Measurements from ENCODE around the gene JMJD6. TPM values are rescaled to one million over a fixed set of nuclear protein-coding genes. Genes with fewer than 3 reads are reported as not detected.
A peak's percentile ranks its signal among the peaks of the same experiment; 100 is the strongest.
"Not testable (repeated sequence)": the region's sequence is repeated elsewhere in the genome, so short reads cannot be mapped to it uniquely, and the experiment has no call there.

Gene JMJD6
- total RNA-seq, 4 donors from 2014 or later, result 29.7 to 42.9 (median 41.7) TPM

DNA sequence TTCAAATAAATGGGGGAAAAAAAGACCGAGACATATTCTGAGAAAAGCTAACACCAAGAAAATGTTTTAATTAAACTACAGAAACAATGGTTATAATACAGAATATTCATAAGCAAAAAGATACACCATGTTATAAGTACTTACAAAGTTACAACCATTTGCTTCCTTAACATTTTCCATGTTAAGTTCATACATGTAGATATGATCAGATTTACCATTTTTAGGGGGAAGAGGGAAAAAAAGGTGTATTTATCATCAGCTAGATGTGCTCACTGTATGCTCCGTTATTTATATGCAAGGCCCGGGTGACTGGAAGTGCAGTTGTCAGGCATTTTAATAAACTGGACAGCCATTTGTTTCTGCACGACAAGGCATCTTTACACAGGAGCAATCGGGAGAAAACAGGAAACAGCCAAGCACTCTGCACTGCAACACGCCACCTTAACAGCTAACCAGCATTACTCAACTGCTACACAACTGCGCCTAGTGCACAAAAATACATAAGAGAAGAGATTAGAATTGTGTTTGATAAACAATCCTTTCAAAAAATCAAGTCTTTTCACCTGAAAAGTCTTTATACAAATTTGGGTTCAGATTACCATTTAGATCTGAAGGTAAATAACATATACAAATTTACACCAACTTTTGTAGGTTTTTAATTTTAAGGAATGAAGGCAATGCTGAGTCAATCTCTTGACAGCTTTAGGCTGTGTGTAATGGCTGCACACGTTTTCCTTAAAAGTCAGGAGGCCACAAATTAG is 7.9 kb upstream of the JMJD6 start:
- in situ Hi-C loops (cut with MboI; ENCODE audit: low sequenced_read_pairs in 4 of 4), result no loop called here

DNA sequence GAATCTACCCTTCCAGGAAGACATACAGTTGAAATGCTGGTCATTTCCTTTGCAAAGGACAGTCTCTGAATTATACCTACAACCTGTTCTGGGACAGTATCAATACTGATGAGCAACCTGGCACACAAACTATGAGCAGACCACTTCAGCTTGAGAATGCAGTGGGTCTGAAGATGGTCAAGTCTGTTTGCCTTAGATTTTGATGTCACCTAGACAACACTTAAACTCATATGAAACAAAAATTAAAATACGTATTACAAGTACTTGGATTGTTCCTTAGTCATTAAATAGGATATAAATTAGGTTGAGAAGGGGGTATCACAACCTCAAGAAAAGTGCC is 7.2 kb upstream of the JMJD6 start:
- Histone ChIP-seq H3K36me3 (peaks cover 3 to 46% of the 10 kb centered on the region in 2 donors), H3K27ac (peak overlapping the region; percentile 96 to 99 (median 99)), H3K9me3 (no peaks in the 10 kb centered on the region), H3K4me3 (no peak overlapping the region), H3K4me1 (peaks cover 56 to 57% of the 10 kb centered on the region in 2 donors), H3K27me3 (no peaks in the 10 kb centered on the region)
- DNase-seq (no peak), ATAC-seq (no peak)
- intact Hi-C loops (cut with DNase I; ENCODE audit: low total_unique reads) (loop anchor here (10.0 kb wide), 1 partner anchor 469 kb away; the partner anchor contains the start of gene UBALD2), in situ Hi-C loops (cut with MboI; ENCODE audit: low sequenced_read_pairs in 4 of 4) (no loop called here)
- TF ChIP-seq, protein P1, sequence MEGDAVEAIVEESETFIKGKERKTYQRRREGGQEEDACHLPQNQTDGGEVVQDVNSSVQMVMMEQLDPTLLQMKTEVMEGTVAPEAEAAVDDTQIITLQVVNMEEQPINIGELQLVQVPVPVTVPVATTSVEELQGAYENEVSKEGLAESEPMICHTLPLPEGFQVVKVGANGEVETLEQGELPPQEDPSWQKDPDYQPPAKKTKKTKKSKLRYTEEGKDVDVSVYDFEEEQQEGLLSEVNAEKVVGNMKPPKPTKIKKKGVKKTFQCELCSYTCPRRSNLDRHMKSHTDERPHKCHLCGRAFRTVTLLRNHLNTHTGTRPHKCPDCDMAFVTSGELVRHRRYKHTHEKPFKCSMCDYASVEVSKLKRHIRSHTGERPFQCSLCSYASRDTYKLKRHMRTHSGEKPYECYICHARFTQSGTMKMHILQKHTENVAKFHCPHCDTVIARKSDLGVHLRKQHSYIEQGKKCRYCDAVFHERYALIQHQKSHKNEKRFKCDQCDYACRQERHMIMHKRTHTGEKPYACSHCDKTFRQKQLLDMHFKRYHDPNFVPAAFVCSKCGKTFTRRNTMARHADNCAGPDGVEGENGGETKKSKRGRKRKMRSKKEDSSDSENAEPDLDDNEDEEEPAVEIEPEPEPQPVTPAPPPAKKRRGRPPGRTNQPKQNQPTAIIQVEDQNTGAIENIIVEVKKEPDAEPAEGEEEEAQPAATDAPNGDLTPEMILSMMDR (IDR thresholded peaks at IDR 0.05 in 4 of 5, conservative IDR thresholded peaks at IDR 0.05 in 1 of 5), result no peak
- TF ChIP-seq POLR2A (IDR thresholded peaks at IDR 0.05), result no peak

More for the DNA sequence above, 7.9 kb upstream of the JMJD6 start:
- DNase-seq (peak in 1 of 2 donors; percentile 3), ATAC-seq (no peak)
- intact Hi-C loops (cut with DNase I; ENCODE audit: low total_unique reads), result loop anchor here (10.0 kb wide), 1 partner anchor 469 kb away; the partner anchor contains the start of gene UBALD2
- peaks cover 3 to 46% of the 10 kb centered on the region in 2 donors for H3K36me3 ChIP-seq
- H3K27ac ChIP-seq, result peak overlapping the region; percentile 96 to 99 (median 99)
- H3K27me3 ChIP-seq, result no peaks in the 10 kb centered on the region
- no peaks in the 10 kb centered on the region for H3K9me3 ChIP-seq
- peaks cover 60 to 63% of the 10 kb centered on the region in 2 donors for H3K4me1 ChIP-seq
- peak overlapping the region in 3 of 4 donors; percentile 82 to 99 (median 91) for H3K4me3 ChIP-seq
- TF ChIP-seq, protein P1 (IDR thresholded peaks at IDR 0.05 in 4 of 5, conservative IDR thresholded peaks at IDR 0.05 in 1 of 5), result no peak
- no peak for TF ChIP-seq POLR2A (IDR thresholded peaks at IDR 0.05)

DNA sequence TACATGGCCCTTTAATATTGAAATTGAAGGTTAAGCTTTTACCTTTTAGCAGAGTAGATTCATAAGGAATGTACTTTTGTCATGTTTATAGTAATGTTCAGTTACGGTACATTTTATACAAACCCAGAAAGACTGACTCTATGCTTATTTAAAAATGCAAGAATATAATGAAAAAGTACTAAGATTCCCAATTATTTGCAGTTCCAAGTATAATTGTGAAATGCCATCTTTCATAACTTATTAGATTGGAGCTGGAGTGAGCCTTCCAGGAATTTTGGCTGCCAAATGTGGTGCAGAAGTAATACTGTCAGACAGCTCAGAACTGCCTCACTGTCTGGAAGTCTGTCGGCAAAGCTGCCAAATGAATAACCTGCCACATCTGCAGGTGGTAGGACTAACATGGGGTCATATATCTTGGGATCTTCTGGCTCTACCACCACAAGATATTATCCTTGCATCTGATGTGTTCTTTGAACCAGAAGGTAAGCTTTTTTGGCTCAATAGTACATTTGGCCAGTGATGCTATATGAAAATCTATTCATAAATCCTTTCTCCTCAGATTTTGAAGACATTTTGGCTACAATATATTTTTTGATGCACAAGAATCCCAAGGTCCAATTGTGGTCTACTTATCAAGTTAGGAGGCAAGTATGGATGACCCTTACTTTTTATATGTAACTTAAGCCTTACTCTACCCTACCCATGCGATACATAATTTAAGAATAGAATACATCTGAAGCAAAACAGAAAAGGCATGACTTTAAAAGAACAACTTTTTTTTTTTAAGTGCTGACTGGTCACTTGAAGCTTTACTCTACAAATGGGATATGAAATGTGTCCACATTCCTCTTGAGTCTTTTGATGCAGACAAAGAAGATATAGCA is 6.6 kb upstream of the JMJD6 start:
- peak overlapping the region; percentile 96 to 99 (median 99) for H3K27ac ChIP-seq
- ATAC-seq, result no peak
- H3K36me3 ChIP-seq, result peaks cover 3 to 46% of the 10 kb centered on the region in 2 donors
- intact Hi-C loops (cut with DNase I; ENCODE audit: low total_unique reads), result loop anchor here (10.0 kb wide), 1 partner anchor 468 kb away; the partner anchor contains the start of gene UBALD2
- H3K4me1 ChIP-seq, result peaks cover 55% of the 10 kb centered on the region in 2 donors
- TF ChIP-seq, protein P1 (IDR thresholded peaks at IDR 0.05 in 4 of 5, conservative IDR thresholded peaks at IDR 0.05 in 1 of 5), result no peak
- no peak for TF ChIP-seq POLR2A (IDR thresholded peaks at IDR 0.05)
- H3K9me3 ChIP-seq, result no peaks in the 10 kb centered on the region
- DNase-seq, result peak in 1 of 2 donors; percentile 41
- in situ Hi-C loops (cut with MboI; ENCODE audit: low sequenced_read_pairs in 4 of 4), result no loop called here
- H3K4me3 ChIP-seq, result no peak overlapping the region
- H3K27me3 ChIP-seq, result no peaks in the 10 kb centered on the region

DNA sequence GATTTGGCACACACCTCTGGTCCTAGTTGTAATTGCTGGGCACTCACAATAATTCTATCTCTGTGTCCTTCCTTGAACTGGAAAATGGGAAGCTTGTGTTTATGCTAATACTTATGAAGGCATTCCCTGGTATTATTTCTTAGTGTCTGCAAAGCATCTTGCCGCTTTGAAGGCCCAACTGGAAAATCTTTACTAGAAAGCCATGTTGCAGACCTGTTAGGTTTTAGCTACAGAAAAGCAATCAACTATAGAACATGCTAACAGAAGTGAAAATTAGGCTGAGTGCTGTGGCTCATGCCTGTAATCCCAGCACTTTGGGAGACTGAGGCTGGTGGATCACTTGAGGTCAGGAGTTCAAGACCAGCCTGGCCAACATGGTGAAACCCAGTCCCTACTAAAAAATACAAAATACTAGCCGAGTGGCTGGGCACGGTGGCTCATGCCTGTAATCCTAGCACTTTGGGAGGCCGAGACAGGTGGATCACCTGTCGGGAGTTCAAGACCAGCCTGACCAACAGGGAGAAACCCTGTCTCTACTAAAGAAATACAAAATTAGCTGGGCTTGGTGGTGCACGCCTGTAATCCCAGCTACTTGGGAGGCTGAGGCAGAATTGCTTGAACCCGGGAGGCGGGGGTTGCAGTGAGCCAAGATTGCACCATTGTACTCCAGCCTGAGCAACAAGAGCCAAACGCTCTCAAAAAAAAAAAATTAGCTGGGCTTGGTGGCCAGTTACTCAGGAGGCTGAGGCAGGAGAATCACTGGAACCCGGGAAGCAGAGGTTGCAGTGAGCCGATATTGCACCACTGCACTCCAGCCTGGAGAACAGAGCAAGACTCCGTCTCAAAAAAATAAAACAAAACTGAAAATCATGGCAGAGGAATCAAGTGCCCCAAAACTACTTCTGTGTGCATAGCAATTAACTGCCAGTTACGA is 5.7 kb upstream of the JMJD6 start:
- in situ Hi-C loops (cut with MboI; ENCODE audit: low sequenced_read_pairs in 4 of 4); DNase-seq; H3K27me3 ChIP-seq; H3K9me3 ChIP-seq; ATAC-seq; H3K4me3 ChIP-seq: not testable (repeated sequence)
- H3K36me3 ChIP-seq, result peaks cover 3 to 46% of the 10 kb centered on the region in 2 donors
- peaks cover 63% of the 10 kb centered on the region in 2 donors for H3K4me1 ChIP-seq
- intact Hi-C loops (cut with DNase I; ENCODE audit: low total_unique reads), result loop anchor here (10.0 kb wide), 1 partner anchor 467 kb away; the partner anchor contains the start of gene UBALD2
- peak overlapping the region in 2 of 4 donors; percentile 8 to 99 for H3K27ac ChIP-seq
